B cell (primary cell): ENCODE measurements around the gene TTPAL. TPM values are rescaled to one million over a fixed set of nuclear protein-coding genes. Genes with fewer than 3 reads are reported as not detected.

ENCODE experiments used
- ATAC-seq: fragments of 200-7000 bp; cut with Tn5 transposase; one replicate; pipeline ENCODE4 v1.10.0; 2021; ENCODE audit warnings: low read depth, mild to moderate bottlenecking, moderate number of reproducible peaks, moderate library complexity
- CTCF ChIA-PET: fragments of 350-600 bp; sonication (Branson Sonifier 250); formaldehyde crosslinking; loops from one replicate; lab custom pipeline; 2021; ENCODE audit warnings: antibody characterized with exemption, inconsistent platforms; lab: Charles Lee
- POLR2A ChIA-PET: fragments of 350-600 bp; sonication (Branson Sonifier 250); formaldehyde crosslinking; loops from one replicate; lab custom pipeline; 2021; ENCODE audit warnings: antibody characterized with exemption; lab: Charles Lee
- DNase-seq: peaks from one replicate; pipeline ENCODE4 v3.0.0; 2013
- H2AFZ ChIP-seq: 2 replicates; pipeline ENCODE4 v1.6.1; 2012; ENCODE audit warnings: mild to moderate bottlenecking, low read depth, low read length; ENCODE audit not compliant: insufficient read depth, poor library complexity, severe bottlenecking
- H3K27ac ChIP-seq, 2 donors: 1 replicate in 1 of 2; 2 replicates in 1 of 2; pipeline ENCODE4 v1.5.1; 2012 to 2013; ENCODE audit warnings: low read length in 2 of 2, mild to moderate bottlenecking in 2 of 2, moderate library complexity in 1 of 2
- H3K27me3 ChIP-seq, 4 experiments: fragments of 200-600 bp in 1 of 4; sonication (generic) in 1 of 4; replicated peaks in 1 of 4; 1 replicate in 2 of 4; 2 replicates in 2 of 4; pipeline versions ENCODE4 v1.6.1 to v1.7.0; 2013 to 2016; ENCODE audit warnings: low read length in 3 of 4, mild to moderate bottlenecking in 2 of 4, mixed read lengths in 1 of 4, moderate library complexity in 1 of 4; ENCODE audit not compliant: insufficient read depth in 4 of 4, control insufficient read depth in 3 of 4; ENCODE audit errors: control extremely low read depth in 1 of 4
- H3K36me3 ChIP-seq, 2 experiments: replicated peaks in 1 of 2; 1 replicate in 1 of 2; 2 replicates in 1 of 2; pipeline versions ENCODE4 v1.6.1 to v1.7.1; 2013; ENCODE audit warnings: low read length in 1 of 2; ENCODE audit not compliant: insufficient read depth in 2 of 2, control insufficient read depth in 1 of 2; ENCODE audit errors: control extremely low read depth in 1 of 2, extremely low read depth in 1 of 2
- H3K4me1 ChIP-seq, 2 donors: fragments of 200-600 bp in 1 of 2; sonication (generic) in 1 of 2; 1 replicate in 1 of 2; 2 replicates in 1 of 2; pipeline versions ENCODE4 v1.5.1 to v1.6.1; 2013 to 2017; ENCODE audit warnings: low read length in 2 of 2; ENCODE audit not compliant: control insufficient read depth in 2 of 2, insufficient read depth in 2 of 2
- H3K4me2 ChIP-seq: replicated peaks from 2 replicates; pipeline ENCODE3; 2012; ENCODE audit warnings: mild to moderate bottlenecking, low read depth, low read length; ENCODE audit not compliant: poor library complexity, severe bottlenecking
- H3K4me3 ChIP-seq, 5 experiments: fragments of 200-600 bp in 1 of 5; sonication (generic) in 1 of 5; 1 replicate in 3 of 5; 2 replicates in 2 of 5; pipeline versions ENCODE4 v1.5.1 to v1.7.0; 2011 to 2016; ENCODE audit warnings: low read length in 4 of 5, mild to moderate bottlenecking in 4 of 5, low read depth in 2 of 5, control low read depth in 1 of 5, moderate library complexity in 1 of 5; ENCODE audit not compliant: insufficient read depth in 1 of 5; ENCODE audit errors: control extremely low read depth in 1 of 5, extremely low read depth in 1 of 5
- H3K79me2 ChIP-seq: fragments of 200-600 bp; sonication (generic); one replicate; pipeline ENCODE4 v1.6.0; 2016; ENCODE audit warnings: low read length; ENCODE audit not compliant: control insufficient read depth, insufficient read depth
- H3K9ac ChIP-seq: fragments of 200-600 bp; sonication (generic); 2 replicates; pipeline ENCODE4 v1.6.1; 2017; ENCODE audit warnings: mild to moderate bottlenecking, low read length, moderate library complexity
- H3K9me3 ChIP-seq, 3 donors: one replicate each; pipeline versions ENCODE4 v1.6.1 to v1.7.1; 2013; ENCODE audit warnings: low read length in 2 of 3; ENCODE audit not compliant: control insufficient read depth in 2 of 3, insufficient read depth in 1 of 3; ENCODE audit errors: control extremely low read depth in 1 of 3
- H4K20me1 ChIP-seq: 2 replicates; pipeline ENCODE4 v1.6.0; 2012; ENCODE audit warnings: mild to moderate bottlenecking, low read length; ENCODE audit not compliant: insufficient read depth, control insufficient read depth, poor library complexity, severe bottlenecking
- H3K27ac Mint-ChIP-seq: one replicate; pipeline ENCODE4 v1.8.0; 2021; ENCODE audit warnings: mixed read lengths
- H3K27me3 Mint-ChIP-seq: one replicate; pipeline ENCODE4 v1.8.0; 2021; ENCODE audit warnings: mixed read lengths
- H3K4me1 Mint-ChIP-seq: one replicate; pipeline ENCODE4 v1.8.0; 2021; ENCODE audit warnings: mixed read lengths
- H3K4me3 Mint-ChIP-seq: one replicate; pipeline ENCODE4 v1.8.0; 2021; ENCODE audit warnings: mixed read lengths
- H3K9me3 Mint-ChIP-seq: one replicate; pipeline ENCODE4 v1.8.0; 2022; ENCODE audit warnings: mixed read lengths; ENCODE audit not compliant: insufficient read depth
- CTCF ChIP-seq: fragments of 200-600 bp; IDR thresholded peaks from one replicate; pipeline ENCODE4 v1.8.0; 2022; ENCODE audit warnings: antibody characterized with exemption, mild to moderate bottlenecking
- EZH2 ChIP-seq: IDR thresholded peaks from 2 replicates; pipeline ENCODE4 v1.6.1; 2012; ENCODE audit warnings: borderline replicate concordance, low read depth, mild to moderate bottlenecking, moderate library complexity, low read length; ENCODE audit not compliant: insufficient read depth, poor library complexity, severe bottlenecking
- WGBS: methylation state at CpG from one replicate; pipeline ENCODE4 v1.1.5; 2013; ENCODE audit warnings: missing lambda C conversion rate; ENCODE audit not compliant: insufficient coverage; 5-methylcytosine and 5-hydroxymethylcytosine counted together
- intact Hi-C: fragments of 100-400 bp; cut with micrococcal nuclease; formaldehyde crosslinking; loops from one replicate; pipeline ENCODE4 v1.10.0; 2022
- polyA plus RNA-seq: library from polyadenylated mRNA; depleted of rRNA; stranded (reverse); fragments of >200 nt; gene quantifications from 2 replicates; pipeline ENCODE4 v1.2.3, GENCODE V29; 2012
- total RNA-seq, 2 donors: library from RNA; stranded (reverse); fragments of 120-200 nt in 1 of 2; gene quantifications; 1 replicate in 1 of 2; 2 replicates in 1 of 2; pipeline versions ENCODE4 v1.2.3 to v1.2.4, GENCODE V29; 2013 to 2022

Gene TTPAL
- total and polyA plus RNA-seq, 2 donors (not counting 1 experiment from before 2014, with no cell fraction given) = 4.0 to 26.8 TPM

- Histone ChIP-seq H3K4me3 (no peak overlapping the region), H3K9me3 (no peaks in the 10 kb centered on the region), H3K4me1 (no peaks in the 10 kb centered on the region), H3K36me3 (no peaks in the 10 kb centered on the region), H2AFZ (no peak overlapping the region), H3K79me2 (no peaks in the 10 kb centered on the region), H4K20me1 (no peaks in the 10 kb centered on the region), H3K9ac (no peak overlapping the region), H3K4me2 (no peak overlapping the region), H3K27me3 (no peaks in the 10 kb centered on the region), H3K27ac (no peak overlapping the region)
- DNase-seq (no peak), ATAC-seq (no peak)
- POLR2A ChIA-PET = no interaction called here
- H3K27me3 Mint-ChIP-seq = peaks cover 26% of the 10 kb centered on the region
- 59% methylated on average over 8 of the region's 12 CpGs for WGBS
- no peaks in the 10 kb centered on the region for H3K9me3 Mint-ChIP-seq
- TF ChIP-seq CTCF (no peak), EZH2 (no peak)
- no peak overlapping the region for H3K27ac Mint-ChIP-seq
- H3K4me1 Mint-ChIP-seq = no peaks in the 10 kb centered on the region
- CTCF ChIA-PET = no interaction called here
- intact Hi-C loops = no loop called here
- no peak overlapping the region for H3K4me3 Mint-ChIP-seq
Measured at GRCh38 chr20:44442298-44443070, 33.2 kb upstream of the TTPAL start.
